ENCODE results near the gene USHBP1. TPM values are rescaled to one million over a fixed set of nuclear protein-coding genes. Genes with fewer than 3 reads are reported as not detected.

The USHBP1 gene, protein sequence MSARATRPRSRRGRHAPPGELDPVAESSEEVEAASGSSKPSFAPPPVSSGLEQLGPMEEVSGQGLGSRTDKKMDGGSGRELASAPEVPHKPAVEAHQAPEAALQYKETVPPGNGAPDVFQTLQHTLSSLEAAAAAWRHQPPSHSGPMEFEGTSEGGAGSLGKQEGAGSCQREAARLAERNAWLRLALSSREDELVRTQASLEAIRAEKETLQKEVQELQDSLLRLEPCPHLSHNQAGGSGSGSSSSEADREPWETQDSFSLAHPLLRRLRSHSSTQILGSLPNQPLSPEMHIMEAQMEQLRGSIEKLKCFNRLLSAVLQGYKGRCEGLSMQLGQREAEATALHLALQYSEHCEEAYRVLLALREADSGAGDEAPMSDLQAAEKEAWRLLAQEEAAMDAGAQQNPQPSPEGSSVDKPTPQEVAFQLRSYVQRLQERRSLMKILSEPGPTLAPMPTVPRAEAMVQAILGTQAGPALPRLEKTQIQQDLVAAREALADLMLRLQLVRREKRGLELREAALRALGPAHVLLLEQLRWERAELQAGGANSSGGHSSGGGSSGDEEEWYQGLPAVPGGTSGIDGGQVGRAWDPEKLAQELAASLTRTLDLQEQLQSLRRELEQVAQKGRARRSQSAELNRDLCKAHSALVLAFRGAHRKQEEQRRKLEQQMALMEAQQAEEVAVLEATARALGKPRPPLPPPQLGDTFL
- under 1 TPM in 1 of 2 experiments, not detected in 1; 0.20 TPM for total RNA-seq

GRCh38 chr19:17264641-17264979, at the start of gene USHBP1:
USHBP1 (minus strand) TSS chr19:17264745; CDS start chr19:17264299, 446 bp downstream.
- peaks cover 1% of the 10 kb centered on the region for H3K36me3 Mint-ChIP-seq (ENCODE audit: low read depth)
- intact Hi-C loops (cut with micrococcal nuclease) = no loop called here
- H3K27ac Mint-ChIP-seq = peak within 1 kb of the TSS; percentile 36
- no peaks in the 10 kb centered on the region for H3K9me3 Mint-ChIP-seq
- no peak for DNase-seq
- H3K4me3 Mint-ChIP-seq = no peak within 1 kb of the TSS
- peaks cover 25% of the 10 kb centered on the region for H3K4me1 Mint-ChIP-seq (ENCODE audit: low read depth)
- CTCF ChIA-PET = interaction anchor here (0.9 to 5.3 kb wide), 3 partner anchors 16 to 201 kb away, joined by 3 to 38 read pairs (median 4); partner anchors contain the start of gene ANKLE1
- H3K27me3 Mint-ChIP-seq (ENCODE audit: low read depth) = no peaks in the 10 kb centered on the region

DNA sequence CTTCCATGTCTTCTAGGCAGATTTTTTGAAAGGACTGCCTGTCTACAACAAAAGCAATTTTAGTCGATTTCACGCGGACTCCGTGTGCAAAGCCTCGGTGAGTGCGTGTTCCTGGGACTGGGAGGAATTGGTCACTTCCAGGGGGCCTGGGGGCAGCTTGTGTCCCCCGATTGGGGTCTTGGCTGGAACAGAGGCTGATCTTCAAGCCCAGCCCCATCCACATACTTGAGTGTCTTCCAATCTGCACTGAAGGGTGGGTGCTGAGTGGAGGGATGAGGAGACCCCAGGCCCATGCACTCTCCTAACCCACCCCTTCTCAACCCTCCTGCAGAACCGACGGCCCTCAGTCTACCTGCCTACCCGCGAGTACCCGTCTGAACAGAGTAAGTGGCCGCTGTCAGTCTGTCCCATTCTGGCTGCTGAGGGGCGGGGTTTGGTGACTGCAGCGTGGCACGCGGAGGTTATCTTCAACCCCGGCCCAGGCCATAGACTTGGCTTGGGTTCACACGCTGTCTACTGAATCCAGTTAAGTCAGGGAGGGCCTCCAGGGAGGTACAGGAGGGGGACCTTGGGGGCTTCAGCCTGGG, 49.6 kb upstream of the USHBP1 start:
- CTCF ChIA-PET = interaction anchor here (0.6 kb wide), 2 partner anchors 233 to 340 kb away, joined by 3 read pairs; no protein-coding TSS in a partner anchor
- intact Hi-C loops (cut with micrococcal nuclease) = no loop called here
- no peaks in the 10 kb centered on the region for H3K9me3 Mint-ChIP-seq
- no peak overlapping the region for H3K4me3 Mint-ChIP-seq
- no peaks in the 10 kb centered on the region for H3K27me3 Mint-ChIP-seq (ENCODE audit: low read depth)
- H3K27ac Mint-ChIP-seq = no peak overlapping the region
- no peak for DNase-seq
- H3K4me1 Mint-ChIP-seq (ENCODE audit: low read depth) = peaks cover 23% of the 10 kb centered on the region
- peaks cover 16% of the 10 kb centered on the region for H3K36me3 Mint-ChIP-seq (ENCODE audit: low read depth)

GRCh38 chr19:17312189-17313113, 47.9 kb upstream of the USHBP1 start:
- H3K4me3 Mint-ChIP-seq = no peak overlapping the region
- no peak overlapping the region for H3K27ac Mint-ChIP-seq
- DNase-seq = no peak
- intact Hi-C loops (cut with micrococcal nuclease) = no loop called here
- peaks cover 31% of the 10 kb centered on the region for H3K4me1 Mint-ChIP-seq (ENCODE audit: low read depth)
- peaks cover 16% of the 10 kb centered on the region for H3K36me3 Mint-ChIP-seq (ENCODE audit: low read depth)
- H3K9me3 Mint-ChIP-seq = no peaks in the 10 kb centered on the region
- H3K27me3 Mint-ChIP-seq (ENCODE audit: low read depth) = no peaks in the 10 kb centered on the region
- CTCF ChIA-PET = no interaction called here

DNA sequence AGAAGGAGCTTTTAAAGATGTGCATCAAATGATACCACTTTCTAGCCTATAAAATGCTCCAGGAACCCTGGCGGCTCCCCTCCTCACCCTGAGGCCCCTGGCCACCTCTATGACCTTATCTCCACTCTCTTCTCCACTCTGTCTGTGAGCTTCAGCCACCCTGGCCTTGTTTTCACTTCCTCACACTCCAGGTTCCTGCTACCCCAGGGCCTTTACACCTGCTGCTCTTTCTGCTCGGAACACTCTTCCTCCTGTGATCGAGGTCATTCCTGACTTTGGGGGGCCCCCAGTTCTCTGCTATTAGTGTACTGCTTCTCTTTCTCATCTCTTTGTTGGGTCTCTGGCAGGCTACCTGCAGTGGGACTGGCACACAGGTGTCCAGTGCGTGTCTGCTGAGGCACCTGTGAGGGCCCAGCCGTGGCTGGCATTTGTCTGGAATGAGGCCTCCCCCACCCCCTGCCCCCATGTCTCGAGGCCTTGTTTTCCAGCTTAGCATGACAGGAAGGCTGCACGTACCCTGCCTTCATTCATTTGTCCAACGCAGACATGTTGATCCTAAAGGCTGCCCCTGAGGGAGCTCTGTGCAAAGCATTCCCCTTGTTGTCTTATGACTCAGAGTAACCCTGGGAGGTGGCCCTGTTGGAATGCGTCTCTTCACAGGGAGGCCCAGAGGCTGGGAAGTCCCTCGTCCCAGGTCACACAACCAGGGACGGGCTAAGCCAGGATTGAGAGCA, 47.1 kb upstream of the USHBP1 start:
- intact Hi-C loops (cut with micrococcal nuclease) = no loop called here
- CTCF ChIA-PET = interaction anchor here (1.0 kb wide), 1 partner anchor 31 kb away, joined by 3 read pairs; no protein-coding TSS in a partner anchor
- H3K36me3 Mint-ChIP-seq (ENCODE audit: low read depth) = peaks cover 15% of the 10 kb centered on the region
- H3K4me3 Mint-ChIP-seq = peak overlapping the region; percentile 41
- no peak for DNase-seq
- H3K4me1 Mint-ChIP-seq (ENCODE audit: low read depth) = peaks cover 36% of the 10 kb centered on the region
- no peaks in the 10 kb centered on the region for H3K9me3 Mint-ChIP-seq
- no peaks in the 10 kb centered on the region for H3K27me3 Mint-ChIP-seq (ENCODE audit: low read depth)
- no peak overlapping the region for H3K27ac Mint-ChIP-seq

DNA sequence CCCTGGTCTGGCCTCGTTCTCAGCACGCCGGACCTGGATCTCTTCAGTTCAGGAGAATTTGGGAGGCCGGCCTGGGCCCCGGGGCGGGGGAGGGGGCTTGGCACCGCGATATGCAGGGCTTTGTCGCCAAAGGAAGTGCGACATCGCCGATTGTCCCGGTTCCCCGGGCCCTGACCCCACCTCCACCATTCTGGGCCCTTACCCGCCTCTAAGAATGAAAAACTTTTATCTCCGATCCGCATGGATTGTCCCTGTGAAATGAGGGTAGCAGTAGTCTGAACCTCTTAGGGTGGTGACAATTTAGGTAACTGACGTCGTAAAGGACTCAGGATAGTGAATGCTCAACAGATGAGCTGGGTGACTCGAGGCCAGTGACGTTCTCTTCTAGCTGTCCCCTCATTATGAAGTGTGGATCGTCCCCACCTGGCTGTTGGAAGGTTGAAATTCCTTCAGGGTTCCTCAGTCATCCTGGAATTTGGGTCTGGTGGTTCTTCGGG, 45.5 kb upstream of the USHBP1 start:
- intact Hi-C loops (cut with micrococcal nuclease) = loop anchor here (1.0 to 10.0 kb wide), 9 partner anchors 18 to 768 kb away; partner anchors contain the start of genes CHERP, GTPBP3, HAUS8 and MYO9B
- no peak for DNase-seq
- Mint-ChIP-seq H3K27ac (peak overlapping the region; percentile 86), H3K27me3 (ENCODE audit: low read depth) (no peaks in the 10 kb centered on the region), H3K36me3 (ENCODE audit: low read depth) (peaks cover 7% of the 10 kb centered on the region), H3K4me3 (peak overlapping the region; percentile 97), H3K9me3 (no peaks in the 10 kb centered on the region), H3K4me1 (ENCODE audit: low read depth) (peaks cover 42% of the 10 kb centered on the region)
- CTCF ChIA-PET = interaction anchor here (2.1 kb wide), 1 partner anchor 16 kb away, joined by 6 read pairs; no protein-coding TSS in a partner anchor

- H3K4me3 Mint-ChIP-seq = peak within 1 kb of the TSS; percentile 97
Measured at GRCh38 chr19:17309198-17309964, 44.8 kb upstream of the USHBP1 start, which contains the start of gene DDA1. DDA1 (plus strand) TSS chr19:17309563; CDS start chr19:17309655, 92 bp downstream.

DNA sequence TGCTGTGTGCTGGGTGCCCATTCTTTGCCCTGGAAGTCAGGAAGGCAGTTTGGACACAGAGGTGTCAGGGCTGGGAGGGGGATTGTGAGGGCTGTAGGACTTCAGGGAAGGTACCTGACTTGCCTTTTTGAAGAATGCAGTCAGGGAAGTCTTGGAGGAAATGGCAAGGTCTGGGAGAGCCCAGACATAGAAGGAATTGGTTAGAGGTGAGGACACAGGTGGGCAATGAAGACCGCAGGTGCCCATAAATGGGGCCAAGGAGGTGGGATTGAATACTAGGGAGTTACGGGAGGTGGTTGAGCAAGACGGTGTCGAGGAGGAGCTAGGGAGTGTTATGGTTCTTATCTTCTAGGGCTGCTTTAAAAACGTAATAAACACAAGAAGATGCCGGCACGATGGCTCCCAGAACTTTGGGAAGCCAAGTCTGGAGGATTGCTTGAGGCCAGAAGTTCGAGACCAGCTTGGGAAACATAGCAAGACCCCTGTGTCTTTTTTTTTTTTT, 43.4 kb upstream of the USHBP1 start:
- peak overlapping the region; percentile 61 for H3K27ac Mint-ChIP-seq

More at GRCh38 chr19:17309198-17309964, 44.8 kb upstream of the USHBP1 start, which contains the start of gene DDA1:
- H3K27ac Mint-ChIP-seq = peak within 1 kb of the TSS; percentile 86
- intact Hi-C loops (cut with micrococcal nuclease) = loop anchor here (1.0 to 10.0 kb wide), 9 partner anchors 19 to 767 kb away; partner anchors contain the start of genes CHERP, GTPBP3, HAUS8 and MYO9B
- DNase-seq = peak; percentile 100
- no peaks in the 10 kb centered on the region for H3K9me3 Mint-ChIP-seq
- CTCF ChIA-PET = interaction anchor here (0.5 to 2.1 kb wide), 5 partner anchors 9 to 117 kb away, joined by 3 to 6 read pairs (median 3); partner anchors contain the start of gene BABAM1
- H3K36me3 Mint-ChIP-seq (ENCODE audit: low read depth) = peaks cover 7% of the 10 kb centered on the region
- no peaks in the 10 kb centered on the region for H3K27me3 Mint-ChIP-seq (ENCODE audit: low read depth)
- peaks cover 47% of the 10 kb centered on the region for H3K4me1 Mint-ChIP-seq (ENCODE audit: low read depth)

GRCh38 chr19:17306285-17306714, 41.8 kb upstream of the USHBP1 start:
- no peaks in the 10 kb centered on the region for H3K27me3 Mint-ChIP-seq (ENCODE audit: low read depth)
- H3K4me3 Mint-ChIP-seq = peak overlapping the region; percentile 89
- CTCF ChIA-PET = interaction anchor here (1.0 kb wide), 1 partner anchor 79 kb away, joined by 5 read pairs; no protein-coding TSS in a partner anchor
- DNase-seq = no peak
- H3K36me3 Mint-ChIP-seq (ENCODE audit: low read depth) = no peaks in the 10 kb centered on the region
- intact Hi-C loops (cut with micrococcal nuclease) = loop anchor here (5.0 to 10.0 kb wide), 2 partner anchors 206 to 471 kb away; partner anchors contain the start of gene PGLS
- peak overlapping the region; percentile 88 for H3K27ac Mint-ChIP-seq
- peaks cover 54% of the 10 kb centered on the region for H3K4me1 Mint-ChIP-seq (ENCODE audit: low read depth)
- no peaks in the 10 kb centered on the region for H3K9me3 Mint-ChIP-seq

More for the DNA sequence above, 43.4 kb upstream of the USHBP1 start:
- Mint-ChIP-seq H3K9me3 (no peaks in the 10 kb centered on the region), H3K4me1 (ENCODE audit: low read depth) (peaks cover 55% of the 10 kb centered on the region), H3K4me3 (peak overlapping the region; percentile 27), H3K36me3 (ENCODE audit: low read depth) (peaks cover 5% of the 10 kb centered on the region), H3K27me3 (ENCODE audit: low read depth) (no peaks in the 10 kb centered on the region)
- intact Hi-C loops (cut with micrococcal nuclease) = loop anchor here (5.0 to 10.0 kb wide), 2 partner anchors 204 to 473 kb away; partner anchors contain the start of gene PGLS
- CTCF ChIA-PET = interaction anchor here (0.6 kb wide), 1 partner anchor 47 kb away, joined by 3 read pairs; no protein-coding TSS in a partner anchor
- DNase-seq = no peak

GRCh38 chr19:17305517-17306284, 41.2 kb upstream of the USHBP1 start, which contains the start of gene MRPL34:
MRPL34 (plus strand) TSS chr19:17305872; CDS start chr19:17305893, 21 bp downstream.
- H3K4me3 Mint-ChIP-seq = peak within 1 kb of the TSS; percentile 89
- H3K9me3 Mint-ChIP-seq = no peaks in the 10 kb centered on the region
- DNase-seq = peak; percentile 97
- no peaks in the 10 kb centered on the region for H3K27me3 Mint-ChIP-seq (ENCODE audit: low read depth)
- peak within 1 kb of the TSS; percentile 88 for H3K27ac Mint-ChIP-seq
- peaks cover 48% of the 10 kb centered on the region for H3K4me1 Mint-ChIP-seq (ENCODE audit: low read depth)
- intact Hi-C loops (cut with micrococcal nuclease) = loop anchor here (1.0 to 10.0 kb wide), 7 partner anchors 13 to 471 kb away; partner anchors contain the start of genes BABAM1, GTPBP3 and PGLS
- CTCF ChIA-PET = interaction anchor here (0.6 to 1.3 kb wide), 9 partner anchors 12 to 1819 kb away, joined by 3 to 7 read pairs (median 6); no protein-coding TSS in a partner anchor
- H3K36me3 Mint-ChIP-seq (ENCODE audit: low read depth) = no peaks in the 10 kb centered on the region
